Endothelial cell of umbilical vein (primary cell): ENCODE results near the gene ALOX15B. TPM values are rescaled to one million over a fixed set of nuclear protein-coding genes. Genes with fewer than 3 reads are reported as not detected.
"Not testable (repeated sequence)": the region's sequence is repeated elsewhere in the genome, so short reads cannot be mapped to it uniquely, and the experiment has no call there.

ENCODE experiments used
- BruUV-seq: library from RNA; stranded (reverse); fragments of 400-500 nt; replicated peaks from 2 replicates; lab custom pipeline; 2021; lab: Mats Ljungman, UMichigan
- CTCF ChIA-PET: fragments of 300-600, 350-600 bp; sonication (Branson Sonifier 250); formaldehyde crosslinking; loops from one replicate; lab custom pipeline; 2021; ENCODE audit warnings: antibody characterized with exemption, inconsistent platforms; lab: Charles Lee
- POLR2A ChIA-PET: fragments of 300-600, 350-600 bp; sonication (Branson Sonifier 250); formaldehyde crosslinking; loops from one replicate; lab custom pipeline; 2021; ENCODE audit warnings: antibody characterized with exemption, inconsistent platforms; lab: Charles Lee
- DNase-seq: peaks from one replicate; pipeline ENCODE4 v3.0.0-alpha.2; 2011; ENCODE audit warnings: low read depth, low spot score
- FAIRE-seq: peaks from 2 replicates; lab custom pipeline; 2011; peaks lifted over from hg19 to GRCh38; lab: Jason Lieb, UNC
- H2AFZ ChIP-seq: 2 replicates; pipeline ENCODE4 v1.6.0; 2012; ENCODE audit warnings: low read depth, low read length, control low read depth, inconsistent platforms
- H3K27ac ChIP-seq: 2 replicates; pipeline ENCODE4 v1.5.1; 2011; ENCODE audit warnings: low read depth, mild to moderate bottlenecking, control low read depth, low read length, moderate library complexity; ENCODE audit not compliant: insufficient read depth
- H3K27me3 ChIP-seq, 2 experiments: 2 replicates each; pipeline versions ENCODE4 v1.6.0 to v1.6.1; 2011; ENCODE audit warnings: low read length in 2 of 2, mixed read lengths in 1 of 2; ENCODE audit not compliant: control insufficient read depth in 2 of 2, insufficient read depth in 2 of 2
- H3K36me3 ChIP-seq, 2 experiments: 2 replicates in 1 of 2; 3 replicates in 1 of 2; pipeline ENCODE4 v1.5.1; 2011; ENCODE audit warnings: low read length in 2 of 2, mild to moderate bottlenecking in 1 of 2, moderate library complexity in 1 of 2; ENCODE audit not compliant: control insufficient read depth in 2 of 2, insufficient read depth in 2 of 2; ENCODE audit errors: extremely low read depth in 1 of 2
- H3K4me1 ChIP-seq: 3 replicates; pipeline ENCODE4 v1.5.1; 2011; ENCODE audit warnings: mild to moderate bottlenecking, low read length; ENCODE audit not compliant: control insufficient read depth, insufficient read depth; ENCODE audit errors: extremely low read depth
- H3K4me2 ChIP-seq: 2 replicates; pipeline ENCODE4 v1.6.1; 2011; ENCODE audit warnings: low read length, control low read depth, mixed read lengths; ENCODE audit not compliant: insufficient read depth
- H3K4me3 ChIP-seq, 3 experiments: fragments of 200-600 bp in 1 of 3; sonication (generic), shearing (Covaris generic) in 1 of 3; replicated peaks in 1 of 3; 2 replicates each; pipeline ENCODE4 v1.5.1; 2011 to 2016; ENCODE audit warnings: control low read depth in 3 of 3, low read length in 3 of 3, mild to moderate bottlenecking in 2 of 3, inconsistent platforms in 1 of 3, low read depth in 1 of 3, moderate library complexity in 1 of 3; ENCODE audit not compliant: insufficient read depth in 1 of 3
- H3K79me2 ChIP-seq: 2 replicates; pipeline ENCODE4 v1.6.0; 2012; ENCODE audit warnings: low read length, inconsistent platforms; ENCODE audit not compliant: control insufficient read depth, insufficient read depth
- H3K9ac ChIP-seq: replicated peaks from 2 replicates; pipeline ENCODE3; 2011; ENCODE audit warnings: low read length, control low read depth; ENCODE audit not compliant: insufficient read depth; ENCODE audit errors: extremely low read depth
- H3K9me1 ChIP-seq: replicated peaks from 3 replicates; pipeline ENCODE4 v1.6.0; 2011; ENCODE audit warnings: mild to moderate bottlenecking, low read length; ENCODE audit not compliant: control insufficient read depth, insufficient read depth; ENCODE audit errors: extremely low read depth
- H3K9me3 ChIP-seq: replicated peaks from 2 replicates; pipeline ENCODE4 v1.5.1; 2012; ENCODE audit warnings: low read length, inconsistent platforms; ENCODE audit not compliant: control insufficient read depth, insufficient read depth
- H4K20me1 ChIP-seq: replicated peaks from 2 replicates; pipeline ENCODE3; 2011; ENCODE audit warnings: mild to moderate bottlenecking, low read length; ENCODE audit not compliant: control insufficient read depth, insufficient read depth; ENCODE audit errors: extremely low read depth
- CTCF ChIP-seq, 2 donors: IDR thresholded peaks; 1 replicate in 1 of 2; 2 replicates in 1 of 2; pipeline ENCODE4 v1.5.1; 2011; ENCODE audit warnings: low read length in 2 of 2, mild to moderate bottlenecking in 2 of 2, moderate library complexity in 2 of 2, control low read depth in 1 of 2, inconsistent platforms in 1 of 2, low read depth in 1 of 2; ENCODE audit not compliant: insufficient read depth in 1 of 2; ENCODE audit errors: extremely low read depth in 1 of 2
- EZH2 ChIP-seq: IDR thresholded peaks from 2 replicates; pipeline ENCODE4 v1.6.1; 2012; ENCODE audit warnings: borderline replicate concordance, low read depth, mild to moderate bottlenecking, moderate library complexity, low read length, inconsistent platforms; ENCODE audit not compliant: severe bottlenecking
- FOS ChIP-seq: IDR thresholded peaks from 2 replicates; pipeline ENCODE4 v1.6.1; 2011; ENCODE audit warnings: mild to moderate bottlenecking, low read length, moderate library complexity, borderline replicate concordance; ENCODE audit not compliant: insufficient read depth
- GATA2 ChIP-seq: IDR thresholded peaks from 2 replicates; pipeline ENCODE4 v1.7.0; 2011; ENCODE audit warnings: low read depth, mild to moderate bottlenecking, moderate library complexity, mixed read lengths, low read length; ENCODE audit not compliant: insufficient read length, insufficient read depth
- JUN ChIP-seq: IDR thresholded peaks from 2 replicates; pipeline ENCODE4 v1.6.1; 2011; ENCODE audit warnings: borderline replicate concordance, low read depth; ENCODE audit not compliant: insufficient read length, insufficient read depth
- MAX ChIP-seq: IDR thresholded peaks from 2 replicates; pipeline ENCODE4 v1.6.1; 2011; ENCODE audit not compliant: insufficient read depth, insufficient read length
- MYC ChIP-seq: IDR thresholded peaks from one replicate; pipeline ENCODE4 v1.6.1; 2011; ENCODE audit warnings: mild to moderate bottlenecking, low read depth, low read length
- POLR2A ChIP-seq: IDR thresholded peaks from 2 replicates; pipeline ENCODE4 v1.6.1; 2012; ENCODE audit warnings: low read depth, mild to moderate bottlenecking, control low read depth, low read length
- POLR2AphosphoS5 ChIP-seq: IDR thresholded peaks from 2 replicates; pipeline ENCODE4 v1.6.1; 2012; ENCODE audit warnings: low read depth, mild to moderate bottlenecking, control low read depth, low read length, moderate library complexity; ENCODE audit not compliant: insufficient read depth
- dilution Hi-C: fragments of 300-500 bp; cut with MboI; formaldehyde crosslinking; loops from one replicate; pipeline ENCODE4 v1.15.0; 2019; ENCODE audit warnings: low sequenced_read_pairs; ENCODE audit not compliant: extremely low pct_ligation_motif_present
- intact Hi-C: fragments of 100-400 bp; cut with micrococcal nuclease; formaldehyde crosslinking; loops from one replicate; pipeline ENCODE4 v1.10.0; 2022
- polyA plus RNA-seq, 4 experiments: library from polyadenylated mRNA; depleted of rRNA in 3 of 4; stranded (reverse) in 3 of 4; unstranded in 1 of 4; fragments of >200 nt; gene quantifications; 2 replicates each; pipeline versions ENCODE4 v1.2.1 to v1.2.3, GENCODE V29; 2011 to 2012; ENCODE audit warnings: missing spikeins in 1 of 4
- total RNA-seq: library from RNA; stranded (reverse); gene quantifications from 2 replicates; pipeline ENCODE4 v1.2.3, GENCODE V29; 2021

Gene ALOX15B
- total and polyA plus RNA-seq, 2 donors (not counting 3 experiments of a cell fraction or from before 2014, with no cell fraction given) = not detected

GRCh38 chr17:8022360-8023003, 16.4 kb upstream of the ALOX15B start:
- TF ChIP-seq POLR2A (no peak), JUN (no peak), EZH2 (no peak), GATA2 (no peak), FOS (no peak), CTCF (IDR thresholded peaks at IDR 0.05; ENCODE audit: extremely low read depth in 1 of 2, insufficient read depth in 1 of 2, low read depth in 1 of 2, low read length in 2 of 2) (no peak), MYC (no peak), POLR2AphosphoS5 (no peak), MAX (no peak)
- Histone ChIP-seq H3K27me3 (peaks cover 6 to 10% of the 10 kb centered on the region in 2 experiments), H3K9me1 (no peaks in the 10 kb centered on the region), H3K27ac (no peak overlapping the region), H3K36me3 (no peaks in the 10 kb centered on the region), H2AFZ (no peak overlapping the region), H3K4me3 (no peak overlapping the region), H3K9ac (no peak overlapping the region), H3K4me2 (no peak overlapping the region), H3K9me3 (no peaks in the 10 kb centered on the region), H3K4me1 (no peaks in the 10 kb centered on the region), H3K79me2 (no peaks in the 10 kb centered on the region), H4K20me1 (no peaks in the 10 kb centered on the region)
- no peak for DNase-seq
- ChIA-PET CTCF (interaction anchor here (5.6 kb wide), 1 partner anchor 19 kb away, joined by 23 read pairs; no protein-coding TSS in a partner anchor), POLR2A (no interaction called here)
- no TSS peak for BruUV-seq
- FAIRE-seq = no peak
- intact Hi-C loops (no loop called here), dilution Hi-C loops (no loop called here)

- intact Hi-C loops = not testable (repeated sequence)
Observed at GRCh38 chr17:8024161-8024560, 14.7 kb upstream of the ALOX15B start.

More at GRCh38 chr17:8024161-8024560, 14.7 kb upstream of the ALOX15B start:
- H3K9me1 ChIP-seq, POLR2A ChIA-PET, H3K36me3 ChIP-seq, DNase-seq, BruUV-seq, H4K20me1 ChIP-seq, H3K4me3 ChIP-seq, H3K4me2 ChIP-seq, H3K9me3 ChIP-seq, H3K79me2 ChIP-seq, H3K4me1 ChIP-seq, H2AFZ ChIP-seq, H3K9ac ChIP-seq, H3K27me3 ChIP-seq, H3K27ac ChIP-seq, dilution Hi-C loops, FAIRE-seq: not testable (repeated sequence)
- CTCF ChIA-PET = interaction anchor here (2.5 to 5.6 kb wide), 2 partner anchors 7 to 17 kb away, joined by 9 to 23 read pairs; no protein-coding TSS in a partner anchor
